ENCODE data around the gene CDK14.

Gene CDK14

DNA sequence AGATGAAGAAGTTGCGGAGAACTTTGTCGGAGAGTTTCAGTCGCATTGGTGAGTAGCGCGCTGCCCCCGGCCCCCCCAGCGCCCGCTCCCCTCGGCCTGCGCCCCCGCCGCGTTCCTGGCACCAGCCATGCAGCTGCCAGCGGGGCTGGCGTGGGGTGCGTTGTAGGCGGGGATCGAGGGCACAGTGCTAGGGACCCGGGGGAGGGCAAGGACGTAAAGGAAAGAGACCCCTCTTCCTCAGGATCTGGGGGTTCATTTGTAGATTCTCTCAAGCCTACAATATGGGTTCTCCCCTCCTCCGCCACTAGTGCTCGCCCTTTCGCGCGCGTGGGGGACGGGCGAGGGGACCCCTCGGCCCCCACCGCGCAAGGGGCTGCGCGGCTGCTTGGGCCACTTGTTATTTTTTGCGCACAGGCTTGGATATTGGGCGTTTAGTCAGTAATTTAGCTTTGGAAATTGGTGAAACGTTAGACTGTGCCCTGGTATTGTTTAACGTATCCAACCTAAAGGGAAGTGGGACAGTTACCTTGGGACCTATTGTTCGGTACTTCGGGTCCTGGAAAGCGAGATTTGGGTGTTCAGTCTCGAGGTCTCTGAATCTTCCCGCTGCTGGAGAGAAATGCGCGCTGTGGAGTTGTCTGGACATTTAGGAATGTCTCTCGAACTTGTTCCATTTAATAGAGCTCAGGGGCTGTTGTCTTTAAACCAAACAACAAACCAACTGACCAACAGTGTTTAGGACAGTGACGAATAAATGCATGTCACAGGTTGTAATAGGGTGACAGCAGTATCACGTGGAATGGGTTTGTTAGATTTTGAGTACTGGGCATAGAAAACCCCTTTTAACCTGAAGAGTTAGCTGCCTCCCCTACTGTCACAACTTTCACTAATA lies 796 bp downstream of the CDK14 start:
- no peak for DNase-seq (ENCODE audit: extremely low read depth in 1 of 2, low read depth in 1 of 2)

DNA sequence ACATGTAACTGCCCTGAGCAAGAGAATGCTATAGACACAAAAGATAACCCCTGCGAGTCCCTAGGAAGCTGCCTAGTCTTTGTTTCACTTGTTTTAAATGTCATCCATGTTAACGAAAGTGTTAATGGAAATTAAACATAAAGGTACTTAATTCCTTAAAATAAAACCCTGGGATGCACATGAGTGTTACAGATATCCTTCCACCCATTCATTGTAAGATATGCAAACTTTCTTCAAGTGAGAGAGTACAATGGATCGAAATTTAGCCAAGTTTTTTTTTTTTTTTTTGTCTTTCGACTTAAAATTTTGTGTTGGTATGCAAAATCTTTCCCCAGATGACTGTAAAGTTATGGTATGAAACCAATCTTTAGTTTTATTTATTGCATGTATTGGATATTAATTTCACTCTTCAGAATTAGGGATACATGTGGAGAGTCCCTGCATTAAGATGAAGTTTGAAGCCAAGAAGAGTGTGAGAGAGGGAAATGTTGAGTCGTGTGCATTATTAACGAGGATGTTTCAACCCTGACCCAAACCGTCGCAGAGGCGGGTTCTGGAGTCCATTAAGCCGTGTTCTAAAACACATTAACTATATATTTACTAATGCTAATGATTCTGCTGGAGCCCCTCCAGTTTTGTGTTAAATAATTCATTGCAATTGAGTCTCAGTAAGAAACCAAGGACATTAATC lies 1.6 kb downstream of the CDK14 start:
- no peak for DNase-seq (ENCODE audit: extremely low read depth in 1 of 2, low read depth in 1 of 2)

DNA sequence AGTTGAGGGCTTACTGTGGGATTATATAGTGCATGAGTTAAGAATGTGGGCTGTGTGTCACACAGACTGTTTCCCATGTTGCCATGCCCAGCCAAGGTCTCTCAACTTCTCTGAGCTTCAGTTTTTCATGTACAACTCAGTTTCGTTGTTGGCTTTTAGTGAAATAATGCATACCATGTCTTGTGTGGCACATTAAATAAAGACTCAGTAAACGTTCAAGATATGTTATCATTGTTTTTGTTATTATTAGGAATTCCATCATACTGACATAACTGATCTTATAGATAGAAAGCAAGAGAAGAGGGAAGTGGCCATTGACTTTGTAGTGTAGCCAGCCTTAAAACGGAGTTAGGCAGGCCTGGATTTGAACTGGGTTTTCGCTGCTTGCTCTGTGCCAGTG lies 2.9 kb downstream of the CDK14 start:
- no peak for DNase-seq (ENCODE audit: extremely low read depth in 1 of 2, low read depth in 1 of 2)

DNA sequence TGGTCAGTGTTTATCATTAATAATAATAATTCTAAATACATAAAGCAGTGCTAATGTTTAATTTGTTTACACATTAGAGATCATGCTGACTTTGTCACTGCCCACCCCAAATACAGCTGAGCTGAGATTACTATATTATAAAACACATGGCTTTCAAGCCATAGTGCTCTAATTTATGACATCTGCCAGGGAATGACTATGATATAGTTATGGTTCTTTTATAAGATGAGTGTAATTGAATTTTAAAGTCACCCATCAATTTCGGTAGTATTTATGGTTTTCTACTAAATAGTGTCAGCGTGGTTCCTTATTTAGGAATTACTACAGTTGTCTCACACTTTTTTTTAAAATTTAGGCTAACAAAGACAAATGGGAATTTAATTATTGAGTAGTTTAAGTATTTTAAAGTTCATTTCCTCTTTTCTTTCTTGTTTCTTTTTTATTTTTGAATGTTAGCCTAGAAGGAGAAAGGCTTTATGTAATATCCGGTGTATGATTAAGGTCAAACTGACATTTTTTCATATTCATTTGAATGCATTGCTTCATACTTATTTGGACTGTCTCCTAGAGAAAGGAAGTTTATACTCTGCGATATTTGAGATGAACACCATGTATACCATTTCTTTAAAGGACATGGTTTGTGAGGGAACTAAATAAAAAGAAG lies 3.9 kb downstream of the CDK14 start:
- no peak for DNase-seq (ENCODE audit: extremely low read depth in 1 of 2, low read depth in 1 of 2)

DNA sequence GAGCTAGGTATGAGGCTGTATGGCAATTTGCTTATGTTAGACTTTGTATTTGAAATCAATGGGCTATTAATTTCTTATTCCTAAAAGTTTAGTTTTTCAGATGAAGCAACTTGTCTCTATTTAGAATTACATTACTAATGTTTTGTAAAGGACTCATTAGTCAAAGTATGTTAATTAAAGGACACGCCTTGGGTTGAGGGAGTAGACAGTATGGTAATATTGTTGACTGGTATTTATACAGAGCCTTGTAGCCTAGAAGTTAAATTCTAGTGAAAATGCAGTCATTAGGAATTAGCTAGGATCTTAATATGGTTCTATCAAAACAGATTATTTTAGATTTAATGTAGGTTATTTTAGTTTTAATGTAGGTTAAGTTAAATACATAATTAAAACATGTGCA lies 6.2 kb downstream of the CDK14 start:
- DNase-seq (ENCODE audit: extremely low read depth in 1 of 2, low read depth in 1 of 2): no peak

DNA sequence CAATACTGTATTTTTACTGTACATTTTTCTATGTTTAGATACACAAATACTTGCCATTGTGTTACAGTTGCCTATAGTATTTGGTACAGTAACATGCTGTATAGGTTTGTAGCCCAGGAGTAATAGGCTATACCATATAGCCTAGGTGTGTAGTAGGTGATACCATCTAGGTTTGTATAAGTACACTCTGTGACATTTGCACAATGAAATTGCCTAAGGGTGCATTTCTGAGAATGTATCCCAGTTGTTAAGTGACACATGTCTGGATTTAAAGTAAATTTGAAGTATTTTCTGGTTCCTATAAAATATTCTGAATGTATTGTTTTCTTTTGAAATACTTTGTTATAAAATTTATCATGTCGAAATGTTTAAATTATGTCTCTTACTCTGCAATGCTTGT lies 7.2 kb downstream of the CDK14 start:
- DNase-seq (ENCODE audit: extremely low read depth in 1 of 2, low read depth in 1 of 2): no peak

DNA sequence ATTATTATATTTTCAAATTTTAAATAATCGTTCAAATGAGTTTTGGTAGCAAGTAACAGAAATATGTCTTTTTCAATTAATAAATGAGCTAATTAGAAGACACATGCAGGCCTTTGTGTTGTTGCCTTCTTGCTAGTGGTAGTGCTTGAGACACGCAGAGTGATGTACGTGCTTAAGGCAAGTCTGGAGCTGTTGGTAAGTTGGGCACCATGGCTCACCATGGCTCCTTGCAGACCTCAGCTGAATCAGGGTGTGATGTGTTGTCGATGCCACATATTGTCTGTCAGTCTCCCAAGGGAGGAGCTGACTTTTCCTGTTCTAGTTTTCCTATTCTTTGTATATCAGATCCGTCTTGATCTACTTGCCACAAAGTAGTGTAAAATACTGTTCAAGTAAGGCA lies 8.3 kb downstream of the CDK14 start:
- no peak for DNase-seq (ENCODE audit: extremely low read depth in 1 of 2, low read depth in 1 of 2)

DNA sequence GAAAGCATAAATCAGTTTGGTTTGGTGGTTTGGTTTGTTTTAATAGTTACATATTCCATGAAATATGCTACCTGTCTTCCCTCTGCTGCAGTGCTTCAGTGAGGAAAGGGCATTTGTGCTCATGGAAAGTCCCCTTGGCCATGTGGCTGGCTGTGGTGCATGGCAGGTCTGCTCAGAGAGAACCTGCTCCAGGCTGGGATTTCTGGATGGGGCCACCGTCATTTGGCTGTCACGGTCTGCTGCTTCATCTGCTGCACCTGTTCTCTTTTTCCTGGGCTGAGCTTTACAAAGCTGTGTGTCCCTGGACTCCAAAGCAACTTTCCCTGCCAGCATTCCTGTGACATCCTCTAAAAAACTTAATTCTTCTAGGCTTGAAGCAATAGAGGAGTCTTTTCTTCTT lies 8.9 kb downstream of the CDK14 start:
- DNase-seq (ENCODE audit: extremely low read depth in 1 of 2, low read depth in 1 of 2): no peak

DNA sequence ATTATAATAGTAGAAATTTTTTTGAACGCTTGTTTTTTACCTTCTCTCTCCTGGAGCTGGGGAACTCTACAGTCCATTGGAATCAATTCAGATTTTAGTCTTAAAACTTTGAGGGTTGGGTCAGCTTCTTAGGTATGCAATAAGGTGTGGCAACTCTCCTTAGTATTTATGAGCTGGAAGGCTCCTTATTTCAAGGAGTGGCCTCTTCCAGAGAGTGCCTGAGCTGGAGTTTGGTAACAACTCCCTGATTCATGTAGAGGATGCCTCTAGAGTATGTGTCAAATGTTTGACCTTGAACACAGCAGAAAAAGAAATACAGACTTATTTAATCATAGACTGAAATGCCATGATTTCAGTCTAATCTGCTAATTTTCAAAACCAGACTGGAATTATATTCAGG lies 11.1 kb downstream of the CDK14 start:
- no peak for DNase-seq (ENCODE audit: extremely low read depth in 1 of 2, low read depth in 1 of 2)

DNA sequence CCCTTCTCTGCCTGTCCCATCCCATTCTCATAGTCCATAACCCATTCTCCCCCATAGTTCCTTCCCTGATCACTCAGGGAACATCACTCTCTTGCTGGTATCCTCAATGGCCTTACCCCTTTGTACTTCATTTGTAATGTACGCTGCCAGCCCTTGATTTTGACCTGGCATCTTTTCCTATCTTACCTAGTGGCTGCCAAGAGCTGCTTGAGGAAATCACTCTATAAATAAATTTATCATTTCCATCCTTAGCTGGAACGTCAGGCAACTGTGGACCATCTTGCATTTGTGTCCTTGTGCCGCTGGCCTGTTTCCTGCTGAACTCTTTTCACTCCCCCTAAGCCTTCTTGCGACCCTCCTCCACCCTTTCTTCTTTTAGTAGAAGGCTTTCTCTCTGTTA lies 14.0 kb downstream of the CDK14 start:
- DNase-seq (ENCODE audit: extremely low read depth in 1 of 2, low read depth in 1 of 2): no peak

DNA sequence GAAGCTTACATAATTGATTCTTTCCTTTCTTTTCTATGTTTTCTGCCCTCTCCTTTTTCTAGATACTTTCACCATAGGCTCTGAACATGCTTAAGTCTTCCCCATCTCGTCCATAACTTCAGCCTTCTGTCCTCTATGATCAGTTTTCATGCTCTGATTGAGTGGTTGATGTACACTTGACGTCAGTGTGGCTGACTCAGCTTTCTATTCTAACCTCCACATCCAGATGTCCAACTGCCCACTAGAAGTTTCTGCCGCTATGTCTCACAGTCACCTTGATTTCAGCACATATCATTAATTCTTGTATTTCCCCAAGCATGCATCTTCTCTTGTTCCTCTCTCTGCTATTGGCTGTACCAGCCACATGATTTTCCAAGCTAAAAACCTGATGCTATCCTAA lies 15.0 kb downstream of the CDK14 start:
- no peak for DNase-seq (ENCODE audit: extremely low read depth in 1 of 2, low read depth in 1 of 2)

DNA sequence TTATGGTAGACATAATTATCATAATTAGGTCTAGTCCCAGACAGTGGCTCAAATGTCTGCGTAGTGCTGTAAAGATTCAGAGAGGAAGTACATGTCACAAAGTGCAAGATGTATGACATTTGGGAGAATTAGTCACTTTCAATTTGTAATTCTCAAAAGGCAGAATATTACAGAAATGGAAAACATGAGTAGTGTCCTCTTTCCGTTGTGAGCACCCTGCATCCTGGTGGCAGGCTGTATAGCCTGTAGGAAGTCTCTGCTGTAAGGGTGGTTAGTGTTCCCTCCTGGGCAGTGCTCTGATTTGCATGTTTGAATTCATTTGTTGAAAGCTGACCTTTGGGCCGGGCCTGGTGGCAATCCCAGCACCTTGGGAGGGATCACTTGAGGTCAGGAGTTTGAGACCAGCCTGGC lies 17.0 kb downstream of the CDK14 start:
- no peak for DNase-seq (ENCODE audit: extremely low read depth in 1 of 2, low read depth in 1 of 2)

DNA sequence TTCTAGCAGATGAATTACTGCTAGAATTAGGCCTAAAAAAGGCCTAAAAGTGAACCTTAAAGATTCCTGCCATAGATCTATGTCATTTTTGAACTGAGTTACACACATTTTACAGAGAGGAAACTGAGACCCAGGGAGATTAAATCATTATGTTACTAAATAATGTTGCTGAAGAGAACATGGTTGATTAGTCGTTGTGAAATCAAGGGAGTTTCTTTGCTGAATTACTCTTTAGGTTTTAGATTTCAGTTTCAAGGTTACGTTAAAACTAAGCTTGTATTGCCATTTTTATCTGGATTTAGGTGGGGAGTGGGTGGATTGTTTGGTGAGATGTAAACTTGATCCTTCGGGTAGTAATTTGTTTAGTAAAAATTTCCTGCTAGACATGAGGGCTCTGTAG lies 21.3 kb downstream of the CDK14 start:
- DNase-seq (ENCODE audit: extremely low read depth in 1 of 2, low read depth in 1 of 2): no peak

DNA sequence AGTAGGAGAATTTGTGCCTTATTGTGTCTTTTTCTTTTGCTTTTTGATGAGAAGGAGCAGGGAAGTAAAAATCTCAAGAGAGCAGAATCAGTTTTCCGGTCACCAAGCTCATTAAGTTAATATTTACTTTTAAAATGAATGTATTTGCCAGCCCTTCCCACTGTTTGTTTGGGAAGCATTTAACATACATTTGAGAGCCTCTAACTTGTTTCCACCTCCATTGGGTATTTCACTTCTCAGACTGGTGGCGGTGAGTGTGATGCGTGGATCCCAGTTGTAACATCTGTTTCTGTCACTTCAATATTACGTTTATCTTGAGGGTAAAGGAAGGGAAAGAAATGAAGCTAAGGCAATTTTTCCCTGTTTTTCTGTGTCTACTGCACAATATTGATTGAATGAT lies 22.8 kb downstream of the CDK14 start:
- no peak for DNase-seq (ENCODE audit: extremely low read depth in 1 of 2, low read depth in 1 of 2)

DNA sequence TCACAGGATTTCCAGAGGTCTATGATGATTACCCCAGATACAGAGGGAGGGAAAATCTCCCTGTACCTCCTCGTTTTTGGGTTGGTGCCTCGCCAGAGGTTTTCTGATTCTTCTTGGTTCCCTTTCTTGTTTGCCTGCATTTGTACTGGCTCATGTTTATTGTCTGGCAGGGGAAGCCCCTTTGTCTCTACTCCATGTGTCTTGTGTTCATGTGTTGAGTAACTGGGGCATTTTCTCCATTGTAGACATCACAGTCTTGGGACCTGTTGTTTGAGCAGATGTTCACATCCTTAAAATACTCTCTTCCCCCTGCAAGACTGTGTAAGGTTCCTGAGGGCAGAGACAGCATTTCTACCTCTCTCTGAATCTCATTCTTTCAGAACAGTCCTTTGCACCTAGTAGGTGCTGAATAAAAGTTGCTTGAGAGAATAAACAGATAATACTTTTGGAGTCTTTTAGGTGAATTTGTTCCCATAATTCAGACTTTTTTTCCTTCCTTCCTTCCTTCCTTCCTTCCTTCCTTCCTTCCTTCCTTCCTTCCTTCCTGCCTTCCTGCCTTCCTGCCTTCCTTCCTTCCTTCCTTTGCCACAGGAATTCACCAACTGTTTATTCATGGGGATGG lies 25.1 kb downstream of the CDK14 start:
- DNase-seq (ENCODE audit: extremely low read depth in 1 of 2, low read depth in 1 of 2): no peak

DNA sequence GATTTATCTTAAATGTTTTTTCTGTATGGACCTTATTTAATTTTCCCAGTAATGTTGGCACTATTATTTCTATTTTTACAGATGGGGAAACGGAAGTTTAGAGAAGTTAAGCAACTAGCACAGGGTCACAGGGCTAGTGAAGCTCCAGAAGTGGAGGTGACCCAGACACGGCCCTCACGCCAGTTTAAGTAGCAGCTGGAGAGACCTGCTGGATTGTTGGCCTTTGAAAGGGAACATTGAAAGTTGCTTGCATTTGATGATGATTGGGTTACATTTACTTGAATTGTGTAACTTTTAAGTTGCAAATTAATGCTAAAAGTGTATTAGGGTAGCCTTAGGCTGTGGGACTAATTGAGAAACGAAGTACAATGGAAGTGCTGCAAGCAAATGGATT lies 25.6 kb downstream of the CDK14 start:
- DNase-seq (ENCODE audit: extremely low read depth in 1 of 2, low read depth in 1 of 2): no peak

DNA sequence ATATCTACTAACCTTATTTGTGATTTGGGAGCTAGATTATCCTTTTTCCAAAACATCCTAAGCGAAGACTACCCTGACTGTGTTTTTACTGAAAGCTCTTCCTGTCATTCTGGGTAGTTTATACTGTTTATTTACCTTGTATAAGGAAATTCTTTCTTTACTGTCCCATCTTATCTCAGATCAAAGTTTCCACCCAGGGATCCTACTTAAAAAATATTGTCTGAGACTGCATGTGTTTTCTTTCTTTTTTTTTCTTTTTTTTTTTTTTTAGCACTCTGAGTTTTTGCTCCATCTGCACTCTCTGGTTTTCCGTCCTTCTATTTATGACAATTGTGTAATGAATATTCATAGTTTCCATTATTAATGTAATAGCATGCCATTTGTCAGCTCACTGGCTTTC lies 26.5 kb downstream of the CDK14 start:
- DNase-seq (ENCODE audit: extremely low read depth in 1 of 2, low read depth in 1 of 2): no peak

DNA sequence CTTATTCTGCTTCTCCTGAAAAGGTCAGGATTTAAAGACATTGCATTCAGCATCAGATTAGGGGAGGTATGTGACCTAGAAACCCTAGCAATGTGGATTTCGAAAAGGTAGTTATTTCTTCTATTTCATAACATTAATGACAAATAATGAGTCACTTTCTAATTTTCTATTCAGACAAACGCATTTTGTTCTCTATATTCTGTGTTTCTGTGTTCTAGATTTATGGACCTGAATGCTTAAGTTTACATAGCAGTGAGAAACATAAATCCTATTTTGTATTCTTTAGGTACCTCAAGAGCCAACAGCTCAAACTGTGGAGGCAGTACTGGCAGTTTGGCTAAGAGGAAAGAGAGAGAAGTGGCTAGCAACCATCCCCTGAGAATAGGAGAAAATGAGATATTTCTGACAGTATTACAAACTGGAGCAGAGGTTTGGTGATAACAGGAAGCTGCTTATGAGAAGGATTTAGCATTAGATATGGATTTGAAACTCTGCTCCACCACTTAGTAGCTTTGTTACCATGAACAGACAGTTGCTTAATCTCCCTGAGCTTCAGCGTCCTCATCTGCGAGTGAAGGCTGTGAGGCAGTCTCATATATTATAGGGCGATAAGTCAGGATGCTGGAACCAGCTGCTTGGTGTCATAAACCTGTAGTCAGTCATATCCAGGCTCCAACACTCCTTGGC lies 28.2 kb downstream of the CDK14 start:
- DNase-seq (ENCODE audit: extremely low read depth in 1 of 2, low read depth in 1 of 2): no peak

DNA sequence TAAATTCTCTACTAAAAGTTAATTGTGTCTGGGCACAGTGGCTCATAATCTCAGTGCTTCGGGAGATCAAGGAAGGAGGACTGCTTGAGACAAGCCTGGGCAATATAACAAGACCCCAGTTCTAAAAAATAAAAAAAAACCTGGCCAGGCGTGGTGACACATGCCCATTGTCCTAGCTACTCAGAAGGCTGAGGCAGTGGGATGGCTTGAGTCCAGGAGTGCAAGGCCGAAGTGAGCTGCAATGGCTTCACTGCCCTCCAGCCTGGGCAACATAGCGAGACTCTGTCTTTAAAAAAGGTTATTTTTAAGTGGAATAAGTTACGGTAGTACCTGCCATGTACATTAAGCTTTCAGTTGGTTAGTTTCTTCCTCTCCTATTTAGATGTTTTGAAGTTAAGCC lies 28.9 kb downstream of the CDK14 start:
- DNase-seq (ENCODE audit: extremely low read depth in 1 of 2, low read depth in 1 of 2): no peak

DNA sequence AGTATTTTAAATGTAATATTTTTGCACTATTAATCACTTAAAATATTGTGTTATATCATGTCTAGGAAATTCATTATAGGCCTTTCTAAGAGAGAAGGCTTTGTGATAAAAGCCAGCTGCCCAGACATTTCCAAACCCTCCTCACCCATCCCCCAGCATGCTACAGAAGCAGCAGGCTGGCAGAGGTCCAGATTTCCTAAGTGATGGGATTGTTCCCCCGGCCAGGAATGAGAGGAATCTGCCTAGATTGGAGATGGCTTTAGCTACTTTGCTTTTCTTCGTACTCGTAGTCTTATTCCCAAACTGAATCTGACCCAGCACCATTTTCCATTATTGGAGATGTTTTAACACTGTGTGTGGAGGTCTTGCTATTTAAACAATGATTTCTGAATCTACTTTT lies 29.4 kb downstream of the CDK14 start:
- DNase-seq (ENCODE audit: extremely low read depth in 1 of 2, low read depth in 1 of 2): no peak

DNA sequence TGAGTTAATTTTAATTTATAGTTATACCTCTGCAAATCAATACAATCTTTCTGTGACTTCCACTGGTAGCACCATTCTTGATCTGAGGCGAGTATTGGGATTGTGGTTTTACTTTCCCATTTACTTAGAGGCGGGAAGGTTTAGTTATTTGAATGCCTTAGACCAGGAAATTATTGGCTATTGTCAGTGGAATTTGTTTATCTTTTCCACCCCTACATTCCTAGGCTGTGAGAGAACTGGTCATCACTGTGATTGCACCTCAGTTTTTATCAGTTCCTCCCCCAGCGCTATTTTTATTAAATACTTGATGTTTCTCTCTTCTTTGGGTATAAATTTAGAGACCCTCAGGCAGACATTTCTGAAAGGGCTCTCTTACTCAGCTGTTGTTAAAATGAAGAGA lies 29.9 kb downstream of the CDK14 start:
- no peak for DNase-seq (ENCODE audit: extremely low read depth in 1 of 2, low read depth in 1 of 2)

Measured in activated CD8-positive, alpha-beta memory T cell treated with anti-CD3 and anti-CD28 coated beads for 1 hour (primary cell).